Endothelial cell of umbilical vein (primary cell): ENCODE results near the gene SELENOT. TPM values are rescaled to one million over a fixed set of nuclear protein-coding genes. Genes with fewer than 3 reads are reported as not detected.

Source experiments
- BruUV-seq: library from RNA; stranded (reverse); fragments of 400-500 nt; replicated peaks from 2 replicates; lab custom pipeline; 2021; lab: Mats Ljungman, UMichigan
- CTCF ChIA-PET: fragments of 300-600, 350-600 bp; sonication (Branson Sonifier 250); formaldehyde crosslinking; loops from one replicate; lab custom pipeline; 2021; ENCODE audit warnings: antibody characterized with exemption, inconsistent platforms; lab: Charles Lee
- POLR2A ChIA-PET: fragments of 300-600, 350-600 bp; sonication (Branson Sonifier 250); formaldehyde crosslinking; loops from one replicate; lab custom pipeline; 2021; ENCODE audit warnings: antibody characterized with exemption, inconsistent platforms; lab: Charles Lee
- DNase-seq: peaks from one replicate; pipeline ENCODE4 v3.0.0-alpha.2; 2011; ENCODE audit warnings: low read depth, low spot score
- FAIRE-seq: peaks from 2 replicates; lab custom pipeline; 2011; peaks lifted over from hg19 to GRCh38; lab: Jason Lieb, UNC
- H2AFZ ChIP-seq: 2 replicates; pipeline ENCODE4 v1.6.0; 2012; ENCODE audit warnings: low read depth, low read length, control low read depth, inconsistent platforms
- H3K27ac ChIP-seq: 2 replicates; pipeline ENCODE4 v1.5.1; 2011; ENCODE audit warnings: low read depth, mild to moderate bottlenecking, control low read depth, low read length, moderate library complexity; ENCODE audit not compliant: insufficient read depth
- H3K27me3 ChIP-seq, 2 experiments: 2 replicates each; pipeline versions ENCODE4 v1.6.0 to v1.6.1; 2011; ENCODE audit warnings: low read length in 2 of 2, mixed read lengths in 1 of 2; ENCODE audit not compliant: control insufficient read depth in 2 of 2, insufficient read depth in 2 of 2
- H3K36me3 ChIP-seq, 2 experiments: 2 replicates in 1 of 2; 3 replicates in 1 of 2; pipeline ENCODE4 v1.5.1; 2011; ENCODE audit warnings: low read length in 2 of 2, mild to moderate bottlenecking in 1 of 2, moderate library complexity in 1 of 2; ENCODE audit not compliant: control insufficient read depth in 2 of 2, insufficient read depth in 2 of 2; ENCODE audit errors: extremely low read depth in 1 of 2
- H3K4me1 ChIP-seq: 3 replicates; pipeline ENCODE4 v1.5.1; 2011; ENCODE audit warnings: mild to moderate bottlenecking, low read length; ENCODE audit not compliant: control insufficient read depth, insufficient read depth; ENCODE audit errors: extremely low read depth
- H3K4me2 ChIP-seq: 2 replicates; pipeline ENCODE4 v1.6.1; 2011; ENCODE audit warnings: low read length, control low read depth, mixed read lengths; ENCODE audit not compliant: insufficient read depth
- H3K4me3 ChIP-seq, 3 experiments: fragments of 200-600 bp in 1 of 3; sonication (generic), shearing (Covaris generic) in 1 of 3; replicated peaks in 1 of 3; 2 replicates each; pipeline ENCODE4 v1.5.1; 2011 to 2016; ENCODE audit warnings: control low read depth in 3 of 3, low read length in 3 of 3, mild to moderate bottlenecking in 2 of 3, inconsistent platforms in 1 of 3, low read depth in 1 of 3, moderate library complexity in 1 of 3; ENCODE audit not compliant: insufficient read depth in 1 of 3
- H3K79me2 ChIP-seq: 2 replicates; pipeline ENCODE4 v1.6.0; 2012; ENCODE audit warnings: low read length, inconsistent platforms; ENCODE audit not compliant: control insufficient read depth, insufficient read depth
- H3K9ac ChIP-seq: replicated peaks from 2 replicates; pipeline ENCODE3; 2011; ENCODE audit warnings: low read length, control low read depth; ENCODE audit not compliant: insufficient read depth; ENCODE audit errors: extremely low read depth
- H3K9me1 ChIP-seq: replicated peaks from 3 replicates; pipeline ENCODE4 v1.6.0; 2011; ENCODE audit warnings: mild to moderate bottlenecking, low read length; ENCODE audit not compliant: control insufficient read depth, insufficient read depth; ENCODE audit errors: extremely low read depth
- H3K9me3 ChIP-seq: replicated peaks from 2 replicates; pipeline ENCODE4 v1.5.1; 2012; ENCODE audit warnings: low read length, inconsistent platforms; ENCODE audit not compliant: control insufficient read depth, insufficient read depth
- H4K20me1 ChIP-seq: replicated peaks from 2 replicates; pipeline ENCODE3; 2011; ENCODE audit warnings: mild to moderate bottlenecking, low read length; ENCODE audit not compliant: control insufficient read depth, insufficient read depth; ENCODE audit errors: extremely low read depth
- JUN ChIP-seq: IDR thresholded peaks from 2 replicates; pipeline ENCODE4 v1.6.1; 2011; ENCODE audit warnings: borderline replicate concordance, low read depth; ENCODE audit not compliant: insufficient read length, insufficient read depth
- MYC ChIP-seq: IDR thresholded peaks from one replicate; pipeline ENCODE4 v1.6.1; 2011; ENCODE audit warnings: mild to moderate bottlenecking, low read depth, low read length
- POLR2A ChIP-seq: IDR thresholded peaks from 2 replicates; pipeline ENCODE4 v1.6.1; 2012; ENCODE audit warnings: low read depth, mild to moderate bottlenecking, control low read depth, low read length
- dilution Hi-C: fragments of 300-500 bp; cut with MboI; formaldehyde crosslinking; loops from one replicate; pipeline ENCODE4 v1.15.0; 2019; ENCODE audit warnings: low sequenced_read_pairs; ENCODE audit not compliant: extremely low pct_ligation_motif_present
- intact Hi-C: fragments of 100-400 bp; cut with micrococcal nuclease; formaldehyde crosslinking; loops from one replicate; pipeline ENCODE4 v1.10.0; 2022
- polyA plus RNA-seq, 4 experiments: library from polyadenylated mRNA; depleted of rRNA in 3 of 4; stranded (reverse) in 3 of 4; unstranded in 1 of 4; fragments of >200 nt; gene quantifications; 2 replicates each; pipeline versions ENCODE4 v1.2.1 to v1.2.3, GENCODE V29; 2011 to 2012; ENCODE audit warnings: missing spikeins in 1 of 4
- total RNA-seq: library from RNA; stranded (reverse); gene quantifications from 2 replicates; pipeline ENCODE4 v1.2.3, GENCODE V29; 2021

Gene SELENOT
- total and polyA plus RNA-seq, 2 donors (not counting 3 experiments of a cell fraction or from before 2014, with no cell fraction given) = 103 to 299 TPM

- Histone ChIP-seq H4K20me1 (no peaks in the 10 kb centered on the region), H3K4me2 (no peak overlapping the region), H3K36me3 (peaks cover 0 to 12% of the 10 kb centered on the region in 2 experiments), H3K9me3 (no peaks in the 10 kb centered on the region), H3K27ac (no peak overlapping the region), H3K4me1 (no peaks in the 10 kb centered on the region), H3K9ac (no peak overlapping the region), H3K9me1 (no peaks in the 10 kb centered on the region), H3K27me3 (no peaks in the 10 kb centered on the region), H3K79me2 (peaks cover 16% of the 10 kb centered on the region), H3K4me3 (no peak overlapping the region), H2AFZ (no peak overlapping the region)
- FAIRE-seq (no peak), DNase-seq (no peak)
- no peak for TF ChIP-seq MYC
- dilution Hi-C loops (no loop called here), intact Hi-C loops (no loop called here)
- BruUV-seq = no TSS peak
- POLR2A ChIA-PET = no interaction called here
- CTCF ChIA-PET = interaction anchor here (1.9 kb wide), 1 partner anchor 36 kb away, joined by 7 read pairs; no protein-coding TSS in a partner anchor
These were observed 38.9 kb upstream of the SELENOT start for GRCh38 chr3:150564243-150564642.

DNA sequence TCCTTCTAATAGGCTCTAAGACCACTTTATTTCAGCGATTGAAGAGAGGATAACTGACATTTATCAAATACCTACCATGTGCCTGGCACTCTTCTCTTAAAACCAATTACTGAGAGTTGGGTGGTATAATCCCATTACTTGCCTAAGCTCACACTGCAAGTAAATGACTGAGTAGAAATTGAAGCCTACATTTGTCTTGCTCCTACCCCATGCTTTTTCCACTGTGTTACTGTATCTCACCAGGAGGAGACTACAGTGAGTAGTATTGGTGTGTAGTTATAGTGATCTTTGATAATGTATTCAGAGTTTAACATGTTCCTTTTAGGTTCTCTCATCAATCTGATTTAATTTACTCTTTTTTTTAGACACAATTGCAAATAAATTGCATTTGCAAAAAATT, 35.8 kb upstream of the SELENOT start:
- Histone ChIP-seq H3K27ac (no peak overlapping the region), H3K27me3 (no peaks in the 10 kb centered on the region), H3K4me1 (no peaks in the 10 kb centered on the region), H3K79me2 (no peaks in the 10 kb centered on the region), H4K20me1 (no peaks in the 10 kb centered on the region), H3K9ac (no peak overlapping the region), H3K4me2 (no peak overlapping the region), H3K9me1 (no peaks in the 10 kb centered on the region), H3K36me3 (peaks cover 0 to 18% of the 10 kb centered on the region in 2 experiments), H2AFZ (no peak overlapping the region), H3K4me3 (no peak overlapping the region), H3K9me3 (no peaks in the 10 kb centered on the region)
- TF ChIP-seq POLR2A (no peak), JUN (no peak)
- BruUV-seq = no TSS peak
- no peak for DNase-seq
- intact Hi-C loops (no loop called here), dilution Hi-C loops (no loop called here)
- ChIA-PET POLR2A (no interaction called here), CTCF (interaction anchor here (1.3 to 1.6 kb wide), 2 partner anchors 10 to 11 kb away, joined by 4 read pairs; no protein-coding TSS in a partner anchor)
- no peak for FAIRE-seq
